HUES48 (cell line): ENCODE measurements around the gene IFI35.

Experiments used
- H3K27ac ChIP-seq: one replicate; pipeline ENCODE4 v1.7.0; 2013; ENCODE audit warnings: low read depth, low read length, inconsistent platforms
- H3K27me3 ChIP-seq: 2 replicates; pipeline ENCODE4 v1.6.1; 2013; ENCODE audit warnings: mild to moderate bottlenecking, low read length; ENCODE audit not compliant: control insufficient read depth, insufficient read depth
- H3K36me3 ChIP-seq: 2 replicates; pipeline ENCODE4 v1.6.1; 2013; ENCODE audit warnings: low read length; ENCODE audit not compliant: control insufficient read depth, insufficient read depth
- H3K4me1 ChIP-seq: 2 replicates; pipeline ENCODE4 v1.6.1; 2013; ENCODE audit warnings: mild to moderate bottlenecking, low read length; ENCODE audit not compliant: control insufficient read depth, insufficient read depth
- H3K4me3 ChIP-seq: 2 replicates; pipeline ENCODE4 v1.5.1; 2013; ENCODE audit warnings: mild to moderate bottlenecking, low read depth, low read length
- H3K9ac ChIP-seq: 2 replicates; pipeline ENCODE4 v1.6.1; 2013; ENCODE audit warnings: mild to moderate bottlenecking, low read depth, low read length, moderate library complexity
- H3K9me3 ChIP-seq: 2 replicates; pipeline ENCODE4 v1.6.1; 2013; ENCODE audit warnings: low read length; ENCODE audit not compliant: control insufficient read depth, insufficient read depth

The IFI35 gene

GRCh38 chr17:43026595-43026994 is 20.0 kb downstream of the IFI35 start:
- no peak overlapping the region for H3K9ac ChIP-seq
- H3K27me3 ChIP-seq = no peaks in the 10 kb centered on the region
- peaks cover 24% of the 10 kb centered on the region for H3K36me3 ChIP-seq
- H3K9me3 ChIP-seq = no peaks in the 10 kb centered on the region
- H3K27ac ChIP-seq = peak overlapping the region; percentile 70
- H3K4me3 ChIP-seq = 0 out of 2 replicates have a peak overlapping the region, but pooled peaks have one; percentile 18
- peaks cover 26% of the 10 kb centered on the region for H3K4me1 ChIP-seq

- Histone ChIP-seq H3K9me3 (no peaks in the 10 kb centered on the region), H3K27me3 (no peaks in the 10 kb centered on the region), H3K4me1 (peaks cover 28% of the 10 kb centered on the region), H3K4me3 (peak overlapping the region; percentile 18), H3K27ac (peak overlapping the region; percentile 70), H3K36me3 (peaks cover 24% of the 10 kb centered on the region), H3K9ac (no peak overlapping the region)
These were observed 20.8 kb downstream of the IFI35 start for GRCh38 chr17:43027091-43028032.

GRCh38 chr17:43028221-43028861 is 21.8 kb downstream of the IFI35 start:
- H3K36me3 ChIP-seq = peaks cover 24% of the 10 kb centered on the region
- peaks cover 28% of the 10 kb centered on the region for H3K4me1 ChIP-seq
- H3K9ac ChIP-seq = no peak overlapping the region
- no peaks in the 10 kb centered on the region for H3K27me3 ChIP-seq
- H3K27ac ChIP-seq = peak overlapping the region; percentile 70
- H3K4me3 ChIP-seq = no peak overlapping the region
- H3K9me3 ChIP-seq = no peaks in the 10 kb centered on the region

- H3K4me1 ChIP-seq = peaks cover 47% of the 10 kb centered on the region
These were observed 23.7 kb downstream of the IFI35 start for GRCh38 chr17:43030137-43030767.

GRCh38 chr17:43031666-43032065 is 25.1 kb downstream of the IFI35 start:
- no peak overlapping the region for H3K9ac ChIP-seq
- H3K9me3 ChIP-seq = no peaks in the 10 kb centered on the region
- H3K36me3 ChIP-seq = peaks cover 24% of the 10 kb centered on the region
- H3K27ac ChIP-seq = no peak overlapping the region
- peaks cover 57% of the 10 kb centered on the region for H3K4me1 ChIP-seq
- H3K4me3 ChIP-seq = no peak overlapping the region
- H3K27me3 ChIP-seq = no peaks in the 10 kb centered on the region

More at GRCh38 chr17:43030137-43030767, 23.7 kb downstream of the IFI35 start:
- Histone ChIP-seq H3K4me3 (no peak overlapping the region), H3K9ac (no peak overlapping the region), H3K36me3 (peaks cover 24% of the 10 kb centered on the region), H3K9me3 (no peaks in the 10 kb centered on the region), H3K27ac (no peak overlapping the region), H3K27me3 (no peaks in the 10 kb centered on the region)

DNA sequence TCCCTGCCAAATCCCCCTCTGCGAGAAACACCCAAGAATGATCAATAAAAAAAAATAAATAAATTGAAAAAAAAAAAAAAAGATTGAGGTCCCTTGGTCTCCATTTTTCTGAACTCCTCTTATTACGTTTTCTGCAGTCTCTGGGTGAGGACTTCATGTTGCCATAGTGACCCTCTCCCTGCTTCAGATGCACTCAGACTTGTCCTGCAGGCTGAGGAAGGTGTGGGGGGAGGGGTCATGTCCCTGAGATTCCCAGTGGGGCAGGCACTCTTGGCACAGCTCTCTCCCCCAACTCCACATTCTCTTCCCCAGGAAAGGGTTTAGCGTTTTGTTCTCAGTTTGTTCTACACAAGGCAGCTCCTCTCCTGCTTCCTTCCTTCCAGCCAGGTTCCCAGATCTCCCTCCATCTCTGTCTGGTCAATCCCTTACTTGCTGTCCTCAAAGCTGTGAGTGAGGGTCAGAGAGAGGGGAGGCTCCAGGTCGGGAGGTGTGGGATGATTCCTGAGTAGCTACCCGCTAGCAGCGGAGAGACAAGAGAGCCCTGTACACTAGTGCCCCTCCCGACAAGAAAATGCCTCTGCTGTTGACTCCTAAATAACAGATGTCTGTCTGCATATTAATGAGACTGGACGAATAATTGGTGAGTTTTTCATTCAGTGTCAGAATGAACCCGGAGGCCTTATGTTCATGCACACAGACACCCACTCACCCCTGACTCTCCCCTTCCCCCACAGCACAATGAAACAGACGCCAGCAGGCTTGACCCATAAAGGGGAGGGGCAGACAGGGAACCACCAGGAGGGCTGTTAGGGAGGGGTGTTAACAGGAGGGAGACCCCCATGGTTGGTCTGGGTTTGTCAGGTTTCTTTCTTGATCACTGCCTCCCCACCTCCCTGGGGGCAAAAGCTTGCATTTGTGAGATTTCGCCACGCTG is 27.6 kb downstream of the IFI35 start:
- Histone ChIP-seq H3K27me3 (no peaks in the 10 kb centered on the region), H3K4me1 (peaks cover 45% of the 10 kb centered on the region), H3K9me3 (no peaks in the 10 kb centered on the region), H3K4me3 (peak overlapping the region; percentile 25; the same call in 1 of the 2 replicates), H3K27ac (peak overlapping the region; percentile 81), H3K36me3 (peaks cover 1% of the 10 kb centered on the region), H3K9ac (no peak overlapping the region; the same call in 1 of the 2 replicates)

DNA sequence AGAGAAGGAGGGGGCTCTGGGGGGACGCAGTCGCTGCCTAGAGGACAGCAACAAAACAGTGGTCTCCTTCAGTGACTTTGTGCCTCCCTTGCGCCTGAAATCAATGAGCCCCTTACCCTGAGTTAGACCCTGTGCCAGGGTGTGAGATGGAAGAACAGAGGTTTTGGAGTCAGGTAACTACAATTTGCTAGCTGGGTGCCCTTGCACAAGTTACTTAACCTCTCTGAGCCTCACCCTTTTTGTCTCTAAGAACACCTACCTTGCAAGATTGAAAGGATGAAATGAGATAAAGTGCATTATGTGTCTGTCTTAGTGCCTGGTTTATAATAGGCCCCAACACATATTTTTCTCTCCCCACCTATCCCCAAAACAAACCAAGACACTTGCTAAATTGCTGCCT is 28.3 kb downstream of the IFI35 start:
- Histone ChIP-seq H3K9me3 (no peaks in the 10 kb centered on the region), H3K9ac (no peak overlapping the region), H3K27ac (peak overlapping the region; percentile 81), H3K27me3 (no peaks in the 10 kb centered on the region), H3K4me3 (peak overlapping the region; percentile 25; the same call in 1 of the 2 replicates), H3K4me1 (peaks cover 48% of the 10 kb centered on the region), H3K36me3 (no peaks in the 10 kb centered on the region)

DNA sequence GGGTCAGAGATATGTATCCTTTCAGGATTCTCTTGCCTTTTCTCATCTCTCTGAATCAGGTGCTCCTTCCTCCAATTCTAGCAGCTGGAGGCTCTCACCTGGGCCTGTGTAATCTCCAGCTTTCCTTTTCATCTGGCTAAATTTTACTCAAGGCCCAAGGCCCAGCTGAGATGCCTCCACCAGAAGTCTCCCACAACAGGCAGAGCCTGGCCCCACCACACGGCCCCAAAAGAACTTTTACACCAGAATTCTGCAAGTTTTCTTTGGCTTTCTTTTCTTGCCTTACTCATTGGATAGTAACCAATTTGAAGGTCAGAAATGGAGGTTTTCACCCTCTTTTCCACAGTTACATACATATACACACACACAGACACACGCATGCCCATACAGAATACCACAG is 33.1 kb downstream of the IFI35 start:
- Histone ChIP-seq H3K9me3 (no peaks in the 10 kb centered on the region), H3K4me1 (peaks cover 61% of the 10 kb centered on the region), H3K27me3 (no peaks in the 10 kb centered on the region), H3K9ac (no peak overlapping the region), H3K4me3 (no peak overlapping the region), H3K36me3 (peaks cover 10% of the 10 kb centered on the region; the same call in 1 of the 2 replicates), H3K27ac (no peak overlapping the region)

DNA sequence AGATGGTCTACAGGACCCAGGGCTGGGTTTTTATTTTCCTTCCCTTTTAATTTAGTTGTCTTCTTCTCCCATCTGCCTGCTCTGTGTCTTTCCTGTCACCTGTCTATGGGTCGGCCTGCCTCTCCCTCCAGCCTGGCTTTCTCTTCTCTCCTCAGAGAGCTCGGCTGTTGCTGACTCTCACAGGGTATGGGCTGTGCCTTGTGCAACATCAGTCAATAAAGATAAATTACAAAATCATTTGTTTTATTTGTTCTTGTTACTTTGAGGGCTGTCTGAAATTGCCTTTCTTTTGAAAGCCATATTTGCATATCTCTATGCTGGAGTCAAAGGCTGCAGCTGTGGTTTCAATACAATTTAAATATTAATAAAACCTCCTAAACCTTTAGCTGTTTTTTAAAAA is 34.1 kb downstream of the IFI35 start:
- Histone ChIP-seq H3K9ac (no peak overlapping the region), H3K27me3 (no peaks in the 10 kb centered on the region), H3K27ac (peak overlapping the region; percentile 79), H3K9me3 (no peaks in the 10 kb centered on the region), H3K36me3 (peaks cover 19% of the 10 kb centered on the region; the same call in 1 of the 2 replicates), H3K4me1 (peaks cover 51% of the 10 kb centered on the region), H3K4me3 (no peak overlapping the region)

GRCh38 chr17:43042025-43042628 is 35.5 kb downstream of the IFI35 start:
- H3K36me3 ChIP-seq = peaks cover 25% of the 10 kb centered on the region
- H3K4me1 ChIP-seq = peaks cover 38% of the 10 kb centered on the region
- no peaks in the 10 kb centered on the region for H3K9me3 ChIP-seq
- H3K27me3 ChIP-seq = no peaks in the 10 kb centered on the region
- peak overlapping the region; percentile 87 for H3K27ac ChIP-seq
- H3K9ac ChIP-seq = peak overlapping the region; percentile 17; the same call in 1 of the 2 replicates
- H3K4me3 ChIP-seq = no peak overlapping the region
